Liver (tissue), 9 donors: ENCODE measurements around the gene SUN2. TPM values are rescaled to one million over a fixed set of nuclear protein-coding genes. Genes with fewer than 3 reads are reported as not detected.
A peak's percentile ranks its signal among the peaks of the same experiment; 100 is the strongest.

Source experiments
- DNase-seq: peaks from one replicate; pipeline ENCODE4 v3.0.0-alpha.2; 2017; ENCODE audit warnings: low spot score
- H3K27ac ChIP-seq, 2 donors: one replicate each; pipeline ENCODE4 v1.7.0; 2013; ENCODE audit warnings: inconsistent platforms in 2 of 2, low read length in 2 of 2, control low read depth in 1 of 2, low read depth in 1 of 2, mild to moderate bottlenecking in 1 of 2
- H3K27me3 ChIP-seq, 4 donors: one replicate each; pipeline versions ENCODE4 v1.6.1 to v1.7.0; 2013; ENCODE audit warnings: low read length in 3 of 4, inconsistent platforms in 1 of 4, mild to moderate bottlenecking in 1 of 4, moderate library complexity in 1 of 4; ENCODE audit not compliant: control insufficient read depth in 4 of 4, insufficient read depth in 4 of 4
- H3K36me3 ChIP-seq, 4 donors: one replicate each; pipeline versions ENCODE4 v1.6.1 to v1.7.0; 2013; ENCODE audit warnings: low read length in 3 of 4, mild to moderate bottlenecking in 3 of 4, low read depth in 1 of 4, moderate library complexity in 1 of 4; ENCODE audit not compliant: control insufficient read depth in 4 of 4, insufficient read depth in 3 of 4
- H3K4me1 ChIP-seq, 4 donors: one replicate each; pipeline versions ENCODE4 v1.6.1 to v1.7.0; 2013; ENCODE audit warnings: low read length in 3 of 4, mild to moderate bottlenecking in 3 of 4, moderate library complexity in 1 of 4; ENCODE audit not compliant: control insufficient read depth in 4 of 4, insufficient read depth in 4 of 4
- H3K4me3 ChIP-seq, 3 donors: one replicate each; pipeline versions ENCODE4 v1.6.1 to v1.7.0; 2013; ENCODE audit warnings: low read length in 3 of 3, control low read depth in 1 of 3, low read depth in 1 of 3, mild to moderate bottlenecking in 1 of 3
- H3K9ac ChIP-seq, 2 donors: one replicate each; pipeline ENCODE4 v1.7.0; 2013; ENCODE audit warnings: low read length in 2 of 2, mild to moderate bottlenecking in 2 of 2, moderate library complexity in 2 of 2, control low read depth in 1 of 2, low read depth in 1 of 2
- H3K9me3 ChIP-seq, 4 donors: one replicate each; pipeline versions ENCODE4 v1.6.1 to v1.7.0; 2013; ENCODE audit warnings: low read length in 3 of 4; ENCODE audit not compliant: control insufficient read depth in 4 of 4
- ATF3 ChIP-seq: IDR thresholded peaks from 2 replicates; pipeline ENCODE4 v1.6.1; 2016; ENCODE audit warnings: antibody characterized with exemption
- EGR1 ChIP-seq, 2 donors: IDR thresholded peaks; 2 replicates each; pipeline ENCODE4 v1.6.1; 2016 to 2018; ENCODE audit warnings: antibody characterized with exemption in 2 of 2, low read depth in 2 of 2
- FOXA2 ChIP-seq: IDR thresholded peaks from 2 replicates; pipeline ENCODE4 v1.6.1; 2016; ENCODE audit warnings: antibody characterized with exemption
- GABPA ChIP-seq, 2 donors: IDR thresholded peaks in 1 of 2; conservative IDR thresholded peaks in 1 of 2; 2 replicates each; pipeline ENCODE4 v1.6.1; 2016; ENCODE audit warnings: antibody characterized with exemption in 2 of 2, mild to moderate bottlenecking in 1 of 2, moderate library complexity in 1 of 2
- HNF4A ChIP-seq, 2 donors: conservative IDR thresholded peaks; 2 replicates each; pipeline ENCODE4 v1.6.1; 2016; ENCODE audit warnings: antibody characterized with exemption in 2 of 2, mild to moderate bottlenecking in 2 of 2
- HNF4G ChIP-seq: IDR thresholded peaks from 2 replicates; pipeline ENCODE4 v1.6.1; 2016; ENCODE audit warnings: antibody characterized with exemption
- JUND ChIP-seq, 2 donors: IDR thresholded peaks; 2 replicates each; pipeline ENCODE4 v1.6.1; 2016; ENCODE audit warnings: antibody characterized with exemption in 2 of 2
- MAX ChIP-seq: IDR thresholded peaks from 2 replicates; pipeline ENCODE4 v1.6.1; 2016; ENCODE audit warnings: antibody characterized with exemption
- NR2F2 ChIP-seq: IDR thresholded peaks from 2 replicates; pipeline ENCODE4 v1.6.1; 2016; ENCODE audit warnings: antibody characterized with exemption
- RAD21 ChIP-seq, 2 donors: IDR thresholded peaks; 2 replicates each; pipeline ENCODE4 v1.6.1; 2016; ENCODE audit warnings: antibody characterized with exemption in 2 of 2, mild to moderate bottlenecking in 2 of 2
- REST ChIP-seq: IDR thresholded peaks from 2 replicates; pipeline ENCODE4 v1.6.1; 2016; ENCODE audit warnings: antibody characterized with exemption, mild to moderate bottlenecking
- RXRA ChIP-seq, 2 donors: IDR thresholded peaks; 2 replicates each; pipeline ENCODE4 v1.6.1; 2017 to 2018; ENCODE audit warnings: antibody characterized with exemption in 2 of 2, mild to moderate bottlenecking in 1 of 2
- SP1 ChIP-seq: IDR thresholded peaks from 2 replicates; pipeline ENCODE4 v1.6.1; 2018; ENCODE audit warnings: antibody characterized with exemption, mild to moderate bottlenecking
- TAF1 ChIP-seq: conservative IDR thresholded peaks from 2 replicates; pipeline ENCODE4 v1.6.1; 2016; ENCODE audit warnings: antibody characterized with exemption, mild to moderate bottlenecking
- YY1 ChIP-seq: IDR thresholded peaks from 2 replicates; pipeline ENCODE4 v1.6.1; 2016; ENCODE audit warnings: antibody characterized with exemption, mild to moderate bottlenecking
- ZBTB33 ChIP-seq: IDR thresholded peaks from 2 replicates; pipeline ENCODE4 v1.6.1; 2016; ENCODE audit warnings: antibody characterized with exemption
- WGBS: extraction: QIAGEN DNeasy Blood & Tissue Kit; methylation state at CpG from one replicate; pipeline ENCODE4 v1.1.7; 2013; 5-methylcytosine and 5-hydroxymethylcytosine counted together
- polyA plus RNA-seq, 2 donors: library from polyadenylated mRNA; stranded (reverse) in 1 of 2; unstranded in 1 of 2; fragments of 200-250 nt in 1 of 2; fragments of >200 nt in 1 of 2; fragmentation: Nextera tagmentation in 1 of 2; extraction: Ambion mirVana in 1 of 2; gene quantifications; one replicate each; pipeline versions ENCODE4 v1.2.1 to v1.2.3, GENCODE V29; 2013 to 2015
- total RNA-seq, 2 donors: library from RNA; depleted of rRNA; stranded (reverse); fragments of >200 nt; gene quantifications; one replicate each; pipeline ENCODE4 v1.2.3, GENCODE V29; 2014
- TF ChIP-seq, protein P1 (sequence below): fragments of 150-350 bp; IDR thresholded peaks from 2 replicates; pipeline ENCODE4 v1.5.1; 2017; ENCODE audit warnings: improper control_type of control experiment, low read depth, low read length; ENCODE audit not compliant: missing input control
- donor health status: healthy.
- donor health status: healthy.
- donor health status: healthy.
- donor health status: healthy.
- donor health status: healthy.

SUN2 gene
- total and polyA plus RNA-seq, 4 donors: 13.1 to 170 (median 81.5) TPM

DNA sequence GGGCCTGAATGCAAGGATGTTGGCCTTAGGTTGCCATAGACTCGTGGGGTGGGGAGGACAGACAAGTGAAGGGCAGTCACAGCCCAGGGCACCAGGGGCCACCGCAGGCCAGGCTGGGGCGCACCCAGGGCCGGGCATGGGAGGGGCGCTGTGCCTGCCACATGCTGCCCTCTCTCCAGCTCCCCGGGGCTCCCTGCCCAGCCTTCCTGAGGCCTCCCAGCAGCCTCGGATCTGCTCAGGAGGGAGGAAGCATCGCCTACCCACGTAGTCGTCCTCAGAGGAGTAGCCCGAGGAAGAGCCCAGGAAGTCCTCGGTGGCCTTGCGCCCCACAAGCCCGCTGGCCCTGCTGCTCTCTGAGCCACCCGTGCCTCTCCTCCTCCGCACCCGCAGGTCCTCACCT is 5.2 kb downstream of the SUN2 start:
- no peak overlapping the region for H3K4me3 ChIP-seq
- DNase-seq: no peak
- H3K4me1 ChIP-seq: peaks cover 5 to 43% (median 13%) of the 10 kb centered on the region in 4 donors
- WGBS: 91% methylated on average over 17 of the region's 17 CpGs
- no peaks in the 10 kb centered on the region for H3K27me3 ChIP-seq
- H3K9ac ChIP-seq: no peak overlapping the region
- H3K36me3 ChIP-seq: peaks cover 19 to 50% (median 44%) of the 10 kb centered on the region in 4 donors
- no peak for TF ChIP-seq HNF4G
- no peak for TF ChIP-seq SP1
- TF ChIP-seq RXRA (IDR thresholded peaks at IDR 0.05): no peak
- TF ChIP-seq YY1: no peak
- TF ChIP-seq, protein P1, sequence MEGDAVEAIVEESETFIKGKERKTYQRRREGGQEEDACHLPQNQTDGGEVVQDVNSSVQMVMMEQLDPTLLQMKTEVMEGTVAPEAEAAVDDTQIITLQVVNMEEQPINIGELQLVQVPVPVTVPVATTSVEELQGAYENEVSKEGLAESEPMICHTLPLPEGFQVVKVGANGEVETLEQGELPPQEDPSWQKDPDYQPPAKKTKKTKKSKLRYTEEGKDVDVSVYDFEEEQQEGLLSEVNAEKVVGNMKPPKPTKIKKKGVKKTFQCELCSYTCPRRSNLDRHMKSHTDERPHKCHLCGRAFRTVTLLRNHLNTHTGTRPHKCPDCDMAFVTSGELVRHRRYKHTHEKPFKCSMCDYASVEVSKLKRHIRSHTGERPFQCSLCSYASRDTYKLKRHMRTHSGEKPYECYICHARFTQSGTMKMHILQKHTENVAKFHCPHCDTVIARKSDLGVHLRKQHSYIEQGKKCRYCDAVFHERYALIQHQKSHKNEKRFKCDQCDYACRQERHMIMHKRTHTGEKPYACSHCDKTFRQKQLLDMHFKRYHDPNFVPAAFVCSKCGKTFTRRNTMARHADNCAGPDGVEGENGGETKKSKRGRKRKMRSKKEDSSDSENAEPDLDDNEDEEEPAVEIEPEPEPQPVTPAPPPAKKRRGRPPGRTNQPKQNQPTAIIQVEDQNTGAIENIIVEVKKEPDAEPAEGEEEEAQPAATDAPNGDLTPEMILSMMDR: no peak
- TF ChIP-seq JUND (IDR thresholded peaks at IDR 0.05): no peak
- no peak for TF ChIP-seq MAX
- no peak for TF ChIP-seq FOXA2
- no peak for TF ChIP-seq EGR1 (IDR thresholded peaks at IDR 0.05; ENCODE audit: low read depth in 2 of 2)
- no peak for TF ChIP-seq REST
- no peak for TF ChIP-seq TAF1
- peak overlapping the region; percentile 3 to 58 for H3K27ac ChIP-seq
- H3K9me3 ChIP-seq: no peaks in the 10 kb centered on the region

- DNase-seq: no peak
- peaks cover 8 to 47% (median 16%) of the 10 kb centered on the region in 4 donors for H3K4me1 ChIP-seq
- TF ChIP-seq REST: no peak
- TF ChIP-seq RAD21 (IDR thresholded peaks at IDR 0.05): no peak
- no peak for TF ChIP-seq YY1
- no peak for TF ChIP-seq SP1
- TF ChIP-seq HNF4A (conservative IDR thresholded peaks at IDR 0.05): no peak
- no peak for TF ChIP-seq GABPA (IDR thresholded peaks at IDR 0.05 in 1 of 2, conservative IDR thresholded peaks at IDR 0.05 in 1 of 2)
- TF ChIP-seq TAF1: no peak
- TF ChIP-seq, protein P1: no peak
- TF ChIP-seq FOXA2: no peak
- TF ChIP-seq JUND (IDR thresholded peaks at IDR 0.05): no peak
- no peak for TF ChIP-seq RXRA (IDR thresholded peaks at IDR 0.05)
- TF ChIP-seq MAX: no peak
- no peak for TF ChIP-seq ZBTB33
- TF ChIP-seq HNF4G: no peak
- no peak for TF ChIP-seq ATF3
- no peak for TF ChIP-seq EGR1 (IDR thresholded peaks at IDR 0.05; ENCODE audit: low read depth in 2 of 2)
- no peak for TF ChIP-seq NR2F2
Observed at GRCh38 chr22:38750104-38750503, 5.7 kb downstream of the SUN2 start.

More at GRCh38 chr22:38750104-38750503, 5.7 kb downstream of the SUN2 start:
- Histone ChIP-seq H3K27ac (peak overlapping the region in 1 of 2 donors; percentile 17), H3K9ac (no peak overlapping the region), H3K9me3 (no peaks in the 10 kb centered on the region), H3K4me3 (no peak overlapping the region), H3K36me3 (peaks cover 19 to 56% (median 47%) of the 10 kb centered on the region in 4 donors), H3K27me3 (no peaks in the 10 kb centered on the region)
- WGBS: 97% methylated on average over 14 of the region's 14 CpGs
